ENCODE results near the gene LIMS2.

The LIMS2 gene

GRCh38 chr2:127659408-127660290, 15.7 kb downstream of the LIMS2 start:
- DNase-seq (ENCODE audit: extremely low read depth, low read depth): no peak
- TF ChIP-seq CTCF (IDR thresholded peaks at IDR 0.05; ENCODE audit: low read depth, low read length): no peak

- no peak for DNase-seq (ENCODE audit: extremely low read depth, low read depth)
- TF ChIP-seq CTCF (IDR thresholded peaks at IDR 0.05; ENCODE audit: low read depth, low read length): no peak
Observed at GRCh38 chr2:127658641-127659407, 16.5 kb downstream of the LIMS2 start.

GRCh38 chr2:127658146-127658545, 17.2 kb downstream of the LIMS2 start:
- no peak for DNase-seq (ENCODE audit: extremely low read depth, low read depth)
- no peak for TF ChIP-seq CTCF (IDR thresholded peaks at IDR 0.05; ENCODE audit: low read depth, low read length)

- no peak for DNase-seq (ENCODE audit: extremely low read depth, low read depth)
Observed at GRCh38 chr2:127657232-127657595, 18.1 kb downstream of the LIMS2 start.

GRCh38 chr2:127656569-127657231, 18.6 kb downstream of the LIMS2 start:
- no peak for DNase-seq (ENCODE audit: extremely low read depth, low read depth)
- no peak for TF ChIP-seq CTCF (IDR thresholded peaks at IDR 0.05; ENCODE audit: low read depth, low read length)

More at GRCh38 chr2:127657232-127657595, 18.1 kb downstream of the LIMS2 start:
- TF ChIP-seq CTCF (IDR thresholded peaks at IDR 0.05; ENCODE audit: low read depth, low read length): no peak

- no peak for TF ChIP-seq CTCF (IDR thresholded peaks at IDR 0.05; ENCODE audit: low read depth, low read length)
- DNase-seq (ENCODE audit: extremely low read depth, low read depth): no peak
Observed at GRCh38 chr2:127655209-127656073, 19.9 kb downstream of the LIMS2 start.

Data from AG09319 (cell line).